Calu3 (cell line): ENCODE measurements around the gene CCNQ. TPM values are rescaled to one million over a fixed set of nuclear protein-coding genes. Genes with fewer than 3 reads are reported as not detected.

ENCODE experiments used
- BruUV-seq: library from RNA; stranded (reverse); fragments of 400-500 nt; replicated peaks from 2 replicates; lab custom pipeline; 2021; lab: Mats Ljungman, UMichigan
- CTCF ChIA-PET: fragments of 300-600 bp; sonication (Branson Sonifier 250); formaldehyde crosslinking; loops from one replicate; lab custom pipeline; 2022; ENCODE audit warnings: antibody characterized with exemption; lab: Charles Lee
- DNase-seq: peaks from one replicate; pipeline ENCODE4 v3.0.0; 2022
- H3K27ac Mint-ChIP-seq: one replicate; pipeline ENCODE4 v1.8.0; 2022; ENCODE audit warnings: mixed read lengths; ENCODE audit not compliant: unreplicated experiment
- H3K27me3 Mint-ChIP-seq: one replicate; pipeline ENCODE4 v1.8.0; 2022; ENCODE audit warnings: mixed read lengths; ENCODE audit not compliant: unreplicated experiment
- H3K36me3 Mint-ChIP-seq: one replicate; pipeline ENCODE4 v1.8.0; 2022; ENCODE audit warnings: mild to moderate bottlenecking, moderate library complexity, mixed read lengths; ENCODE audit not compliant: insufficient read depth, unreplicated experiment
- H3K4me1 Mint-ChIP-seq: one replicate; pipeline ENCODE4 v1.8.0; 2022; ENCODE audit warnings: mild to moderate bottlenecking, low read depth, mixed read lengths; ENCODE audit not compliant: unreplicated experiment
- H3K4me3 Mint-ChIP-seq: one replicate; pipeline ENCODE4 v1.8.0; 2022; ENCODE audit warnings: mild to moderate bottlenecking, low read depth, moderate library complexity, mixed read lengths; ENCODE audit not compliant: unreplicated experiment
- H3K9me3 Mint-ChIP-seq: one replicate; pipeline ENCODE4 v1.8.0; 2022; ENCODE audit warnings: low read depth, mixed read lengths; ENCODE audit not compliant: unreplicated experiment
- intact Hi-C: fragments of 100-400 bp; cut with micrococcal nuclease; formaldehyde crosslinking; loops from one replicate; pipeline ENCODE4 v1.10.0; 2022; ENCODE audit not compliant: unreplicated experiment
- total RNA-seq: library from RNA; stranded (reverse); gene quantifications from 2 replicates; pipeline ENCODE4 v1.2.3, GENCODE V29; 2022
- TF ChIP-seq, protein P1 (sequence below): fragments of 200-600 bp; IDR thresholded peaks from one replicate; pipeline ENCODE4 v1.8.0; 2022; ENCODE audit warnings: antibody characterized with exemption; ENCODE audit not compliant: unreplicated experiment

Gene CCNQ
- total RNA-seq, 1 experiment from 2014 or later, result 18.9 TPM

DNA sequence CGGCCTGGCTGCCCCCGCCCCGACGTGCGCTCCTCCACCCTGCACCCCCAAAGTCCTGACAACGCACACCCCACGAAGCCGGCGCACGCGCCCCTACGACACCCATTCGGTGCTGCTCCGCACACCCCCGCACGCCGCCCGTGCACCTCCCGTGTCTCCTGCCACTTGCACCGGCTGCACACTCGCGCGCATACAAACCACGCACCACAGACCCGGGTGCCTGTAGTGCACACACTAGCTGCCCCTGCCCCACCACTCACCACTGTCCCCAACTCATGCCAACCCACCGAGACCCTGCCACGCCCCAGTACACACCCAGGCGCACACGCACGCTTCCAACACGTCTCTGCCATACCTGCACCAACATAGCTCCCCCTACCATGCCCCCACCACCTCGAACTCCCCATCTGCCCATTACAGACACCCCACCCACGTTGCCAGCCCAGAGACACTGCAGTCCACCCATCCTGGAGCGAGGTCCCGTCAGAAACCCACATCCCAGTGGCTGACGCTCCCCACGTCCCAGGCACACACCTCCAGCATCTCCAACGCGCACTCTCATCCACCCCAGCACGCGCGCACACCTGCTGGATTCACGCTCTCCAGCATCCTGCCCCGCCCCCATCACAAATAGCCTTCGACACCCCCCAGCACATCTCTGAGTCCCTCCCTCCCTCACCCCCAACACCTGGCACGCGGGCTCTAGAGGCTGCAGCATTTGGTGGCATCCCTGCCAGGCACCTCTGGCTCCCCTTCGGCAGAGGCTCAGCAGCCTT is 43.9 kb upstream of the CCNQ start:
- Mint-ChIP-seq H3K4me1 (peaks cover 7% of the 10 kb centered on the region), H3K4me3 (no peak overlapping the region), H3K27me3 (peaks cover 90% of the 10 kb centered on the region), H3K9me3 (no peaks in the 10 kb centered on the region), H3K27ac (no peak overlapping the region), H3K36me3 (peaks cover 6% of the 10 kb centered on the region)
- no peak for DNase-seq
- CTCF ChIA-PET, result interaction anchor here (0.6 kb wide), 1 partner anchor 24 kb away, joined by 3 read pairs; no protein-coding TSS in a partner anchor
- TF ChIP-seq, protein P1, sequence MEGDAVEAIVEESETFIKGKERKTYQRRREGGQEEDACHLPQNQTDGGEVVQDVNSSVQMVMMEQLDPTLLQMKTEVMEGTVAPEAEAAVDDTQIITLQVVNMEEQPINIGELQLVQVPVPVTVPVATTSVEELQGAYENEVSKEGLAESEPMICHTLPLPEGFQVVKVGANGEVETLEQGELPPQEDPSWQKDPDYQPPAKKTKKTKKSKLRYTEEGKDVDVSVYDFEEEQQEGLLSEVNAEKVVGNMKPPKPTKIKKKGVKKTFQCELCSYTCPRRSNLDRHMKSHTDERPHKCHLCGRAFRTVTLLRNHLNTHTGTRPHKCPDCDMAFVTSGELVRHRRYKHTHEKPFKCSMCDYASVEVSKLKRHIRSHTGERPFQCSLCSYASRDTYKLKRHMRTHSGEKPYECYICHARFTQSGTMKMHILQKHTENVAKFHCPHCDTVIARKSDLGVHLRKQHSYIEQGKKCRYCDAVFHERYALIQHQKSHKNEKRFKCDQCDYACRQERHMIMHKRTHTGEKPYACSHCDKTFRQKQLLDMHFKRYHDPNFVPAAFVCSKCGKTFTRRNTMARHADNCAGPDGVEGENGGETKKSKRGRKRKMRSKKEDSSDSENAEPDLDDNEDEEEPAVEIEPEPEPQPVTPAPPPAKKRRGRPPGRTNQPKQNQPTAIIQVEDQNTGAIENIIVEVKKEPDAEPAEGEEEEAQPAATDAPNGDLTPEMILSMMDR, result no peak
- BruUV-seq, result no TSS peak
- intact Hi-C loops, result no loop called here

DNA sequence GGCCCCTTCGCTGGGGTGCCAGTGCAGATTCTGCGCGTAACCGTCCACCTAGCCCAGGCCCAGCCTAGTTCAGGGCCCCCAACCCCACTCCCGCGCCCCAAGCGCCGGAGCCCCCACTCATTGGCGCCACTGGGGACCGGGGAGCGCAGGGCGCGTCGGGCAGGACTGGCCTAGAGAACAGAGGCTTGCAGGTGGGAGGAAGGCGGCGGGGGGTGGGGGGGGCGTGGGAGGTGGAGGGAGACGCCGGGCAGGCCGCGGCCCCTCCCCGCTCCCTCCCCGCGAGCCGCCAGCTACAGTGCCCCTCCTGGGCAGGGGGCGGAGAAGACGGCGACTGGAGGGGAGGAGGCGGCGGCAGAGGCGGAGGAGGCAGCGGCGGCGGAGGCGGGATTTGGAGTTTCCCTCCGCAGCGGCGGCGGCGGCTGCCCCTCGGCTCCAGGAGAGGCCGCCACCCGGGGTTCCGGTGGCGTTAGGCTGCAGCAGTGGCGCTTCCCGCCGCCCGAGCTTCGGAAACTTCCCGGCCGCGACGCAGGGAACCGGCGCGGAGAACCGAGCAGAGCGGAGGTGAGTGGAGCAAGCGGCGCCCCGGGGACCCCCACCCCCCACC is 43.2 kb upstream of the CCNQ start:
- TF ChIP-seq, protein P1, result no peak
- H3K4me3 Mint-ChIP-seq, result no peak overlapping the region
- intact Hi-C loops, result no loop called here
- DNase-seq, result no peak
- CTCF ChIA-PET, result interaction anchor here (0.6 kb wide), 1 partner anchor 24 kb away, joined by 3 read pairs; no protein-coding TSS in a partner anchor
- H3K36me3 Mint-ChIP-seq, result peaks cover 6% of the 10 kb centered on the region
- H3K9me3 Mint-ChIP-seq, result no peaks in the 10 kb centered on the region
- H3K27me3 Mint-ChIP-seq, result peaks cover 97% of the 10 kb centered on the region
- H3K27ac Mint-ChIP-seq, result no peak overlapping the region
- no TSS peak for BruUV-seq
- peaks cover 7% of the 10 kb centered on the region for H3K4me1 Mint-ChIP-seq

DNA sequence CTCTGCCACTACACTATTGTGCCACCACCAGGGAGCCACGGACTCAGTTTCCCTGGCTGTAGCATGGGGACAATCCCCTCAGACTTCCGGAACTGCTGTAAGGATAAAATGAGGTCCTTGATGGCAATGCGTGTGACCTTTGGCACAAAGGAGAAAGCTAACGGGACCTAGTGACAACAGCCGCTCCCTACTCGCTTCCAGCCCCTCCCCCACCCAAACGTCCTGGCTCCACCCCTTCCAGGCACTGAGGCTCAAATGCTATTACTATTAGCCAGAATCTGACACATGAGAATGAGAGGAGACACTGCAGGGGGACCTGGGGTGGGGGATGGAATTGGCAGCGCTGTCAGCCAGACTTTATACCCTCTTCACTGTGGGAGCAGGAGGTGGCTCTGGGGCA is 42.7 kb upstream of the CCNQ start:
- TF ChIP-seq, protein P1, result no peak
- intact Hi-C loops, result no loop called here
- CTCF ChIA-PET, result no interaction called here
- H3K9me3 Mint-ChIP-seq, result no peaks in the 10 kb centered on the region
- BruUV-seq, result no TSS peak
- H3K27me3 Mint-ChIP-seq, result peaks cover 100% of the 10 kb centered on the region
- peaks cover 6% of the 10 kb centered on the region for H3K36me3 Mint-ChIP-seq
- H3K4me3 Mint-ChIP-seq, result no peak overlapping the region
- no peak for DNase-seq
- H3K4me1 Mint-ChIP-seq, result peaks cover 7% of the 10 kb centered on the region
- no peak overlapping the region for H3K27ac Mint-ChIP-seq

DNA sequence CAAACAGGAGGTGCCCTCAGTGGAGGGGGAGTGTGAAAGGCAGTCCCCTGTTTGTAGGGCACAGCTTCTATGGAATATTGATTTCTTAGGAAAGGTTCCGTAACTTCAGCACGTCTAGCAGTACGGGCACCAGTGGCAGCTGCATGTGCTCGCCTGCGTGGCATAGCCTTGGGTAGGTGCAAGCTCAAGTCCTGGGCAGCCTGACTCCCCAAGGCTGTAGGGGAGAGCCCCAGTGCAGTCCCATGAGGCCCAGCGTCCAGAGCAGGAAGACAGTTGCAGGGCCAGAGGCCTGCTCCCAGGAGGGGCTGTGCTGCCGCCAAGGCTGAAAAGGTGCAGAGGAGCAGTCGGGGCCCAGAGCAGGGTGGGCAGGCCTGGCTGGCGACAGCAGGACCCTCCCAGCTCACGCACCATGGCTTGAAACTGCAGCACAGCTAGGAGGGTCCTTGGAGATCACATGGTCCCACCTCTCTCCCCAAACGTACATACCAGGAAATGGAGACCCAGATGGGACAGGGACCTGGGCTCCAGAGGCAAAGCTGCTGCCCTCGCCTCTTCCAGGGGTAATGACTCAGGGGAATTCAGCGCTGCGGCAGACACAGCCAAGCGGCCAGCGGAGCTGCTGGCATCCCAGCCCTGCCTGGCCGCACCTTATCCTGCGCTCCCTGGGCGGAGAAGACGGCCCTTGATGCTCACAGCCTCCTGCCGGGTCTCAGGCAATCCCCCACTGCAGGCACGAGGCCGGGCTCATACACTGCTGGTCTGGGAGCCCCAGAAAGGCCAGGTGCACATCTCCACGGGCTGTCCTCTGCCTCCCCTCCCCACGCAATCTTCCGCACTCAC is 42.0 kb upstream of the CCNQ start:
- no peak for DNase-seq
- Mint-ChIP-seq H3K4me1 (peaks cover 2% of the 10 kb centered on the region), H3K4me3 (no peak overlapping the region), H3K27me3 (peaks cover 96% of the 10 kb centered on the region), H3K9me3 (no peaks in the 10 kb centered on the region), H3K36me3 (peaks cover 6% of the 10 kb centered on the region), H3K27ac (no peak overlapping the region)
- TF ChIP-seq, protein P1, result no peak
- CTCF ChIA-PET, result no interaction called here
- intact Hi-C loops, result no loop called here
- BruUV-seq, result no TSS peak
